CD4-positive, alpha-beta T cell treated with Interleukin-21 for 1 hour (primary cell): ENCODE results near the gene LEPROT.
"Not testable (repeated sequence)": the region's sequence is repeated elsewhere in the genome, so short reads cannot be mapped to it uniquely, and the experiment has no call there.

Experiments
- DNase-seq: peaks from one replicate; pipeline ENCODE4 v3.0.0-alpha.2; 2020

Gene LEPROT

GRCh38 chr1:65441464-65441863 lies 21.0 kb downstream of the LEPROT start:
- DNase-seq, result no peak

GRCh38 chr1:65442442-65442841 lies 22.0 kb downstream of the LEPROT start:
- no peak for DNase-seq

GRCh38 chr1:65443647-65444046 lies 23.2 kb downstream of the LEPROT start:
- no peak for DNase-seq

GRCh38 chr1:65444128-65444640 lies 23.7 kb downstream of the LEPROT start:
- no peak for DNase-seq

- no peak for DNase-seq
Observed at GRCh38 chr1:65445837-65446236, 25.4 kb downstream of the LEPROT start.

DNA sequence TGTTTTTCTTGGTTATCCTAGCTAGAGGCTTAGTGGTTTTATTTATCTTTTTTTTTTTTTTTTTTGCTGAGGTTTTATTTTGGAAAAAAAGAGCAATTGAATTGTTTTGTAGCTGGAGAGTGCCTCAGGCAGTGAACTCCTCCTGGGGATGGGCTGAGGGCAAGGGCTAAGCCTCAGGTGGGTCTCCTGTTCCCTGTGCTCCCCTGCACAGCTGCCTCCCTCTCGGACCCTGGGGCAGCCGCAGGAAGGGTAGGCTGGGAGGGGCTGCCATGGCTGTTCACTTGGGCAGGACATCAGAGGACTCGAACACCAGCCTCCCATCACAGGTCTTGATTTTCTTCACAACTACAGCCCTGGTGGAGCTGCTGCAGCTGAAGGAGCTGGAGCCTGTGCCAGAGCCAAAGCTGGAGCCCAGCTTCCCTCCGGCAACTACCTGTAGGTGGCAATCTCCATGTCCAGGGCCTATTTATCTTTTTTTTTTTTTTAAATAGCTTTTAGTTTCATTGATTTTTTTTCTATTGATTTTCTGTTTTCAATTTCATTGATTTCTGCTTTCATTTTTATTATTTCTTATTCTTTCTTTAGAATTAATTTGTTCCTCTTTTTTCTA lies 28.9 kb downstream of the LEPROT start:
- no peak for DNase-seq

GRCh38 chr1:65455678-65456077 lies 35.2 kb downstream of the LEPROT start:
- DNase-seq, result not testable (repeated sequence)

- no peak for DNase-seq
Observed at GRCh38 chr1:65456481-65456880, 36.0 kb downstream of the LEPROT start.

- no peak for DNase-seq
Observed at GRCh38 chr1:65457868-65458267, 37.4 kb downstream of the LEPROT start.

- no peak for DNase-seq
Observed at GRCh38 chr1:65458730-65459396, 38.4 kb downstream of the LEPROT start.

DNA sequence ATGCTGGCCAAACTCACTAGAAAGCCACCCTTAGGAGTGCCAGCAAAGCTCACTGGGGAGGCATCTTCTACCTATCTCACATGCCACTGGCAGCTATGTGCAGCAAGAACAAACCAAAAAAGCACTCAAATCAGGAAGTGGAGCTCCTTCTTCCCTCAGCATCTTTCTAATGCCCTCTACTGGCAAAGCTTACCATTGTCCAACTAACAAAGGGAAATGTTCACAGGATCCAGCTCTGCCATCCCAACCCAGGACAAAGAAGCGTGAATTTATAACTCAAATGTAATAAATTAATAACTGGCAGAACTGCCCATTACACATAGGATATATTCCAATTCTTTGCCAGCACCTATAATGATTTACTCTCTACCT lies 38.9 kb downstream of the LEPROT start:
- peak; percentile 2 for DNase-seq

- DNase-seq, result not testable (repeated sequence)
Observed at GRCh38 chr1:65465837-65466236, 45.4 kb downstream of the LEPROT start.

- DNase-seq, result no peak
Observed at GRCh38 chr1:65467536-65467935, 47.1 kb downstream of the LEPROT start.

- no peak for DNase-seq
Observed at GRCh38 chr1:65469126-65469888, 48.8 kb downstream of the LEPROT start.

DNA sequence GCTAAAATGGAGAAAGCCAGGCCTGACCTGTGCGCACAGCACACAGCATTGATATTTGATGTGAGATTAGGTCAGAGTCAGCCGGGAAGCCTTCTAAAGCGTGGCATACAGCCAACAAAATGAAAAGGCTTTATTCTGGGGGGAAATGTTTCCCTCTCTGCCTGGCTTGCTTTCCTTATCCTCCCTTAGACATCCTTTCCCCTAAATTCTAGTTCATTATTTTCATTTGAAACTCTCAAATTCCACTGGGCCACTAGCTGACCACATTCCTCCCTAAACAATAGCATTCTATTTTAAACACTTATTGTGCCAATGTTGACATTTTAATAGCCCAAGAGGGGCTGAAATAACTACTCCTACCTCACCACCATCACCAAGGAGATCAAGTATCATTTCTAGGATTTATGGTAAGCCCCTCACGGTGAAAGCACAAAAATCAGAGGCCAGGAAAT lies 49.4 kb downstream of the LEPROT start:
- no peak for DNase-seq

- DNase-seq, result no peak
Observed at GRCh38 chr1:65470766-65471165, 50.3 kb downstream of the LEPROT start.

GRCh38 chr1:65471213-65471833 lies 50.9 kb downstream of the LEPROT start:
- no peak for DNase-seq

DNA sequence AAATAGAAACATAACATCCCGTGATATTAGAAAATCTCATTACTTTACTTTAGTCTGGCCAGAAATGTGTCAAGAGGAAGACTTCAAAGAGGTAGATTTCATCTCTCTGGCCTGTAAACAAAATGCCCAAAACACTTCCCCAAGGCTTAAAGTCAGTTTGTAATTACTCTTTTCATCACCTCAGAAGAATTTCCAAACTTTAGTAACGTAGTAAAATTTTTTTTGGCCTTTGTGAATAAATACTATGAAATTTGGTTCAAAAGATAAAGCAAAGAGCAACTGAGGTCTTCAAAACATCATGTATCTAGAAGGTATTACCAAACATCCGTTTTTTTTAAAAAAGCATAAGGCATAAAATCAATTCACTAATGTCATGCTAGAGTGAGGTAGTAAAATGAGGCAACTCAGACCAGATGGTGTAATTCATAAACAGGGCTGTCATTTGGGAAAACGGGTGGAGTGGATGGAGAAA lies 51.4 kb downstream of the LEPROT start:
- no peak for DNase-seq

DNA sequence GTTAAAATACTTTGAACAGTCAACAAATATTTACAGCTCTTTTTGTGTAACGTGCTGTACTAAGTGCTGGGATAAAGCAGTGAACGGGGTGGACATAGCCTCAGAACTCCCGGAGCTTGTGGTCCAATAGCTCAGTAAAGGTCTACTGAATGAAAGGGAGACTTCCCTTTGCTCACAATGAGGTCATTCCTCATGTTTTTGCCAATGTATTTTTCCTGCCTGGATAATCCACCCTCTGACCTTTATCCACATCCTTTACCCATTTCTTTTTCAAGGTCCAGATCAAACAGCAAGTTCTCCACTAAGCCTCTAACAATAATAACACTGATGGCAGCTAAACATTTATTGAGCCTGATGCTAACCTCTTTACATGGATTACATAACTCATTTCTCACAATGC lies 55.9 kb downstream of the LEPROT start:
- DNase-seq, result no peak

DNA sequence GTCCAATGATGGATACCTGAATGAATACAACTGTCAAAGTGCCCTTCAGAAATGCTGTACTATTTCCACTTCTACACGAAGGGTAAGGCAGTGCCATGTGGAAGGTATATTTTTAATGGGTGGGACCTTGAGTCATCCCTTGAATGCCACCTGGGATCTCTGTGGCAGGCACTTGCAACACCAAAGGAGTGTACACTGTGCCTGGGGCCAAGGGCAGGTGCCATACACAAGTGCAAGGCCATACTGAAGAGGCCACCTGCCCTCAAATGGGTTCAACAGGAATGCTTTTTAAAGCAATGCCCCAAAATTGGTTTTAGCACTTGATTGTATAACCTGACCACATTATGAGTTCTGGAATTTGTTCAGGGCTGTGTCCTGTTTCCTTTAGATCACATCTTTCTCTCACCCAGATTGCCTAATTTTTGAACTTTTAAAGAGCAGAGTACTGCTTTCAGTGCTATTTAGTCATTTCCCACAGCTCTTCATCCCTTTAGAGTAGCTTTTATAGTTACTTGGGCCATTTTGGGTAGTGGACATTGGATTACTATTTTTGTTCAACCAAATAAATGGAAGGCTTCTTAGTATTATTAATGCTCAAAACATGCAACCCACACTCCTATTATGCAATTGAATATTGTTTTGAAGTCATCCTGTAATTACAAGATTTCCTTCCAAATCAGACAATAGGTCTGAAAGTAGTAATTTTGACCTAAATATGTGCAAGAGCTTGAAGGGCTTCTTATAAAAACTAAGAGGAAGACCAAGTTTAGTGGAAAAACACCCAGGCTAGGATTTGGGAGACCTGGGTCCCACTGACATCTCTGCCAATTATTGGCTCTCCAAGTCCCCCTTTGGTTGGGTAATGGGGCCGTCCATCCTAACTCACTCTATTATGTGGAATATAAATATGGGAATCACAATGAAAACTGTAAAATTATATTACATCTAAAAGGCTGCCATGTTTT lies 57.2 kb downstream of the LEPROT start:
- no peak for DNase-seq

- no peak for DNase-seq
Observed at GRCh38 chr1:65478379-65479026, 58.0 kb downstream of the LEPROT start.
